B cell (primary cell): ENCODE data around the gene GDF7. TPM values are rescaled to one million over a fixed set of nuclear protein-coding genes. Genes with fewer than 3 reads are reported as not detected.

Experiments used
- ATAC-seq: fragments of 200-7000 bp; cut with Tn5 transposase; one replicate; pipeline ENCODE4 v1.10.0; 2021; ENCODE audit warnings: low read depth, mild to moderate bottlenecking, moderate number of reproducible peaks, moderate library complexity
- CTCF ChIA-PET: fragments of 350-600 bp; sonication (Branson Sonifier 250); formaldehyde crosslinking; loops from one replicate; lab custom pipeline; 2021; ENCODE audit warnings: antibody characterized with exemption, inconsistent platforms; lab: Charles Lee
- POLR2A ChIA-PET: fragments of 350-600 bp; sonication (Branson Sonifier 250); formaldehyde crosslinking; loops from one replicate; lab custom pipeline; 2021; ENCODE audit warnings: antibody characterized with exemption; lab: Charles Lee
- DNase-seq: peaks from one replicate; pipeline ENCODE4 v3.0.0; 2013
- H2AFZ ChIP-seq: 2 replicates; pipeline ENCODE4 v1.6.1; 2012; ENCODE audit warnings: mild to moderate bottlenecking, low read depth, low read length; ENCODE audit not compliant: insufficient read depth, poor library complexity, severe bottlenecking
- H3K27ac ChIP-seq, 2 donors: 1 replicate in 1 of 2; 2 replicates in 1 of 2; pipeline ENCODE4 v1.5.1; 2012 to 2013; ENCODE audit warnings: low read length in 2 of 2, mild to moderate bottlenecking in 2 of 2, moderate library complexity in 1 of 2
- H3K27me3 ChIP-seq, 4 experiments: fragments of 200-600 bp in 1 of 4; sonication (generic) in 1 of 4; replicated peaks in 1 of 4; 1 replicate in 2 of 4; 2 replicates in 2 of 4; pipeline versions ENCODE4 v1.6.1 to v1.7.0; 2013 to 2016; ENCODE audit warnings: low read length in 3 of 4, mild to moderate bottlenecking in 2 of 4, mixed read lengths in 1 of 4, moderate library complexity in 1 of 4; ENCODE audit not compliant: insufficient read depth in 4 of 4, control insufficient read depth in 3 of 4; ENCODE audit errors: control extremely low read depth in 1 of 4
- H3K36me3 ChIP-seq, 2 experiments: replicated peaks in 1 of 2; 1 replicate in 1 of 2; 2 replicates in 1 of 2; pipeline versions ENCODE4 v1.6.1 to v1.7.1; 2013; ENCODE audit warnings: low read length in 1 of 2; ENCODE audit not compliant: insufficient read depth in 2 of 2, control insufficient read depth in 1 of 2; ENCODE audit errors: control extremely low read depth in 1 of 2, extremely low read depth in 1 of 2
- H3K4me1 ChIP-seq, 2 donors: fragments of 200-600 bp in 1 of 2; sonication (generic) in 1 of 2; 1 replicate in 1 of 2; 2 replicates in 1 of 2; pipeline versions ENCODE4 v1.5.1 to v1.6.1; 2013 to 2017; ENCODE audit warnings: low read length in 2 of 2; ENCODE audit not compliant: control insufficient read depth in 2 of 2, insufficient read depth in 2 of 2
- H3K4me2 ChIP-seq: replicated peaks from 2 replicates; pipeline ENCODE3; 2012; ENCODE audit warnings: mild to moderate bottlenecking, low read depth, low read length; ENCODE audit not compliant: poor library complexity, severe bottlenecking
- H3K4me3 ChIP-seq, 5 experiments: fragments of 200-600 bp in 1 of 5; sonication (generic) in 1 of 5; 1 replicate in 3 of 5; 2 replicates in 2 of 5; pipeline versions ENCODE4 v1.5.1 to v1.7.0; 2011 to 2016; ENCODE audit warnings: low read length in 4 of 5, mild to moderate bottlenecking in 4 of 5, low read depth in 2 of 5, control low read depth in 1 of 5, moderate library complexity in 1 of 5; ENCODE audit not compliant: insufficient read depth in 1 of 5; ENCODE audit errors: control extremely low read depth in 1 of 5, extremely low read depth in 1 of 5
- H3K79me2 ChIP-seq: fragments of 200-600 bp; sonication (generic); one replicate; pipeline ENCODE4 v1.6.0; 2016; ENCODE audit warnings: low read length; ENCODE audit not compliant: control insufficient read depth, insufficient read depth
- H3K9ac ChIP-seq: fragments of 200-600 bp; sonication (generic); 2 replicates; pipeline ENCODE4 v1.6.1; 2017; ENCODE audit warnings: mild to moderate bottlenecking, low read length, moderate library complexity
- H3K9me3 ChIP-seq, 3 donors: one replicate each; pipeline versions ENCODE4 v1.6.1 to v1.7.1; 2013; ENCODE audit warnings: low read length in 2 of 3; ENCODE audit not compliant: control insufficient read depth in 2 of 3, insufficient read depth in 1 of 3; ENCODE audit errors: control extremely low read depth in 1 of 3
- H4K20me1 ChIP-seq: 2 replicates; pipeline ENCODE4 v1.6.0; 2012; ENCODE audit warnings: mild to moderate bottlenecking, low read length; ENCODE audit not compliant: insufficient read depth, control insufficient read depth, poor library complexity, severe bottlenecking
- H3K27ac Mint-ChIP-seq: one replicate; pipeline ENCODE4 v1.8.0; 2021; ENCODE audit warnings: mixed read lengths
- H3K27me3 Mint-ChIP-seq: one replicate; pipeline ENCODE4 v1.8.0; 2021; ENCODE audit warnings: mixed read lengths
- H3K4me1 Mint-ChIP-seq: one replicate; pipeline ENCODE4 v1.8.0; 2021; ENCODE audit warnings: mixed read lengths
- H3K4me3 Mint-ChIP-seq: one replicate; pipeline ENCODE4 v1.8.0; 2021; ENCODE audit warnings: mixed read lengths
- H3K9me3 Mint-ChIP-seq: one replicate; pipeline ENCODE4 v1.8.0; 2022; ENCODE audit warnings: mixed read lengths; ENCODE audit not compliant: insufficient read depth
- EZH2 ChIP-seq: IDR thresholded peaks from 2 replicates; pipeline ENCODE4 v1.6.1; 2012; ENCODE audit warnings: borderline replicate concordance, low read depth, mild to moderate bottlenecking, moderate library complexity, low read length; ENCODE audit not compliant: insufficient read depth, poor library complexity, severe bottlenecking
- WGBS: methylation state at CpG from one replicate; pipeline ENCODE4 v1.1.5; 2013; ENCODE audit warnings: missing lambda C conversion rate; ENCODE audit not compliant: insufficient coverage; 5-methylcytosine and 5-hydroxymethylcytosine counted together
- intact Hi-C: fragments of 100-400 bp; cut with micrococcal nuclease; formaldehyde crosslinking; loops from one replicate; pipeline ENCODE4 v1.10.0; 2022
- polyA plus RNA-seq: library from polyadenylated mRNA; depleted of rRNA; stranded (reverse); fragments of >200 nt; gene quantifications from 2 replicates; pipeline ENCODE4 v1.2.3, GENCODE V29; 2012
- total RNA-seq, 2 donors: library from RNA; stranded (reverse); fragments of 120-200 nt in 1 of 2; gene quantifications; 1 replicate in 1 of 2; 2 replicates in 1 of 2; pipeline versions ENCODE4 v1.2.3 to v1.2.4, GENCODE V29; 2013 to 2022
- TF ChIP-seq, protein P1 (sequence below): fragments of 200-600 bp; IDR thresholded peaks from one replicate; pipeline ENCODE4 v1.8.0; 2022; ENCODE audit warnings: antibody characterized with exemption, mild to moderate bottlenecking

Gene GDF7
- total and polyA plus RNA-seq, 2 donors (not counting 1 experiment from before 2014, with no cell fraction given): 7.0 to 15.3 TPM

DNA sequence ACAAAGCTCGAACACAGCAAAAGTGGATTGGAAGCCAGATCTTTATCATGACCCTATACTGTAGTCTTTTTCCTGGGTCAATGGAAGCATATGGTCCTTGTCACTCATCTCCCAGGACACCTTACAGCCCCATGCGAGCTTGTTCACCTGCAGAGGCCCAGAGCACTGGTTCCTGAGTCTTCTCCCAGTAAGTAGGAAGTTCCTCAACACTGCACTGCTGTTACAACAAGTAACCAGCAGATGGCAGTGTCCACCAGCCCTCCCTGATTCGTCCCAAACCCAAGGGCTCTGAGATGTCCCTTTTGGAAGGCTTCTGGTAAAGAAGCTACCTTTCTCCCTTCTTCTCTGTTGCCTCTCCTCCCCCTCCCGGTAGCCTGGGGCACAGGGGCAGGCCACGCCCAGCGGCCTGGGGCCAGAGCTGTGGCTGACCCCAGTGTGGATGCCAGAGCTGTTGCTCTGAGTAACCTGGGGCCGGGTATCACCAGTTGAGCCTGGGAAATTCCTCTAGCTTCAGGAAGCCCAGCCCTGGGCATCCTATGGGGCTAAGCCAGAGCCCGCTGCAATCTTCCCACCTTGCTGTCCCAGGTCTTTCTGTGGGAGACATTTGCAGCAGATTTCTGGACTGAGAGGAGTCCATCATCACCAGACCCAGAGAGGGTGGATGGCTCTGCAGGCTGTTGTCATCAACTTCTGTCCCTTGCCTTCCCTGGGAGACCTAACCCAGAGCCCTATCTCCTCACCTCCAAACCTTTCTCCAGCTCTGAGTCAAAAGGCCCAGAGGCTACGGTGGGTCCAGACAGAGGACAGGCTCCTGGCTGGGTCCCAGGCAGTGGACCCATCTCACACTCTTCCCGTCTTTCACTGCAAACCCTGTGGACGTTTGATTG is 5.3 kb upstream of the GDF7 start:
- Histone ChIP-seq H3K9me3 (peaks cover 0 to 4% (median 0%) of the 10 kb centered on the region in 3 donors), H3K79me2 (no peaks in the 10 kb centered on the region), H3K27me3 (peaks cover 0 to 58% (median 8%) of the 10 kb centered on the region in 4 experiments), H3K4me2 (no peak overlapping the region), H2AFZ (no peak overlapping the region), H3K4me3 (no peak overlapping the region), H3K4me1 (peaks cover 14 to 29% of the 10 kb centered on the region in 2 donors), H3K9ac (no peak overlapping the region), H3K36me3 (no peaks in the 10 kb centered on the region), H3K27ac (no peak overlapping the region), H4K20me1 (no peaks in the 10 kb centered on the region)
- H3K27me3 Mint-ChIP-seq: peaks cover 26% of the 10 kb centered on the region
- 30% methylated on average over 10 of the region's 11 CpGs for WGBS
- H3K4me3 Mint-ChIP-seq: no peak overlapping the region
- DNase-seq: peak; percentile 86
- no peaks in the 10 kb centered on the region for H3K9me3 Mint-ChIP-seq
- peaks cover 24% of the 10 kb centered on the region for H3K4me1 Mint-ChIP-seq
- ChIA-PET POLR2A (interaction anchor here (0.9 to 1.5 kb wide), 3 partner anchors 11 to 301 kb away, joined by 3 to 5 read pairs (median 5); partner anchors contain the start of gene HS1BP3), CTCF (interaction anchor here (0.6 to 8.9 kb wide), 46 partner anchors 9 to 656 kb away, joined by 3 to 331 read pairs (median 4); partner anchors contain the start of genes HS1BP3, LDAH and RHOB)
- peak; percentile 73 for ATAC-seq
- no peak overlapping the region for H3K27ac Mint-ChIP-seq
- intact Hi-C loops: loop anchor here (1.0 to 2.0 kb wide), 3 partner anchors 10 to 93 kb away; partner anchors contain the start of gene HS1BP3
- TF ChIP-seq, protein P1, sequence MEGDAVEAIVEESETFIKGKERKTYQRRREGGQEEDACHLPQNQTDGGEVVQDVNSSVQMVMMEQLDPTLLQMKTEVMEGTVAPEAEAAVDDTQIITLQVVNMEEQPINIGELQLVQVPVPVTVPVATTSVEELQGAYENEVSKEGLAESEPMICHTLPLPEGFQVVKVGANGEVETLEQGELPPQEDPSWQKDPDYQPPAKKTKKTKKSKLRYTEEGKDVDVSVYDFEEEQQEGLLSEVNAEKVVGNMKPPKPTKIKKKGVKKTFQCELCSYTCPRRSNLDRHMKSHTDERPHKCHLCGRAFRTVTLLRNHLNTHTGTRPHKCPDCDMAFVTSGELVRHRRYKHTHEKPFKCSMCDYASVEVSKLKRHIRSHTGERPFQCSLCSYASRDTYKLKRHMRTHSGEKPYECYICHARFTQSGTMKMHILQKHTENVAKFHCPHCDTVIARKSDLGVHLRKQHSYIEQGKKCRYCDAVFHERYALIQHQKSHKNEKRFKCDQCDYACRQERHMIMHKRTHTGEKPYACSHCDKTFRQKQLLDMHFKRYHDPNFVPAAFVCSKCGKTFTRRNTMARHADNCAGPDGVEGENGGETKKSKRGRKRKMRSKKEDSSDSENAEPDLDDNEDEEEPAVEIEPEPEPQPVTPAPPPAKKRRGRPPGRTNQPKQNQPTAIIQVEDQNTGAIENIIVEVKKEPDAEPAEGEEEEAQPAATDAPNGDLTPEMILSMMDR: peak; percentile 98
- TF ChIP-seq EZH2: no peak
